SK-N-SH (cell line): ENCODE results near the gene RGS10. TPM values are rescaled to one million over a fixed set of nuclear protein-coding genes. Genes with fewer than 3 reads are reported as not detected.

Source experiments
- CTCF ChIA-PET: fragments of 300-600, 350-600 bp; formaldehyde crosslinking; extraction: SDS; loops from one replicate; lab custom pipeline; 2021; lab: Yijun Ruan, JAX
- POLR2A ChIA-PET: fragments of 350-600 bp; sonication (Branson Sonifier 250); formaldehyde crosslinking; extraction: SDS; loops from one replicate; lab custom pipeline; 2020; ENCODE audit warnings: antibody characterized with exemption, inconsistent platforms; lab: Yijun Ruan, JAX
- DNase-seq: peaks from one replicate; pipeline ENCODE4 v3.0.0; 2012
- H2AFZ ChIP-seq: fragments of 200-600 bp; sonication (generic); 2 replicates; pipeline ENCODE4 v1.8.1; 2016; ENCODE audit warnings: antibody characterized with exemption, mild to moderate bottlenecking, low read depth
- H3F3A ChIP-seq: fragments of 200-600 bp; sonication (generic); replicated peaks from 2 replicates; pipeline ENCODE3; 2016; ENCODE audit warnings: antibody characterized with exemption, mild to moderate bottlenecking; ENCODE audit not compliant: insufficient read depth
- H3K27ac ChIP-seq, 2 experiments: fragments of 200-500 bp in 1 of 2; fragments of 200-600 bp in 1 of 2; sonication (Bioruptor generic) in 1 of 2; sonication (generic), shearing (Covaris generic) in 1 of 2; 2 replicates each; pipeline versions ENCODE4 v1.5.1 to v1.6.1; 2014 to 2016; ENCODE audit warnings: low read depth in 2 of 2, inconsistent platforms in 1 of 2, low read length in 1 of 2, mild to moderate bottlenecking in 1 of 2, mixed read lengths in 1 of 2
- H3K27me3 ChIP-seq: fragments of 200-600 bp; sonication (generic), shearing (Covaris generic); 2 replicates; pipeline ENCODE4 v1.6.1; 2016; ENCODE audit warnings: mixed run types; ENCODE audit not compliant: insufficient read depth
- H3K36me3 ChIP-seq, 2 experiments: fragments of 200-500 bp in 1 of 2; fragments of 200-600 bp in 1 of 2; sonication (Bioruptor generic) in 1 of 2; sonication (generic) in 1 of 2; replicated peaks in 1 of 2; 2 replicates each; pipeline versions ENCODE3 to v1.5.1; 2014 to 2016; ENCODE audit warnings: low read length in 1 of 2, mild to moderate bottlenecking in 1 of 2; ENCODE audit not compliant: insufficient read depth in 2 of 2, control insufficient read depth in 1 of 2
- H3K4me1 ChIP-seq, 2 experiments: fragments of 200-500 bp in 1 of 2; fragments of 200-600 bp in 1 of 2; sonication (Bioruptor generic) in 1 of 2; sonication (generic), shearing (Covaris generic) in 1 of 2; 2 replicates each; pipeline versions ENCODE4 v1.5.1 to v1.6.1; 2014 to 2016; ENCODE audit warnings: low read depth in 1 of 2, low read length in 1 of 2, mixed run types in 1 of 2; ENCODE audit not compliant: insufficient read depth in 2 of 2, control insufficient read depth in 1 of 2
- H3K4me2 ChIP-seq: fragments of 200-600 bp; sonication (generic), shearing (Covaris generic); 2 replicates; pipeline ENCODE4 v1.6.1; 2017; ENCODE audit warnings: mixed run types
- H3K4me3 ChIP-seq, 2 experiments: fragments of 200-500 bp in 1 of 2; fragments of 200-600 bp in 1 of 2; sonication (Bioruptor generic) in 1 of 2; sonication (generic), shearing (Covaris generic) in 1 of 2; 2 replicates each; pipeline versions ENCODE4 v1.5.1 to v1.8.1; 2014 to 2016; ENCODE audit warnings: low read depth in 2 of 2, inconsistent platforms in 1 of 2, low read length in 1 of 2, mild to moderate bottlenecking in 1 of 2, mixed read lengths in 1 of 2, moderate library complexity in 1 of 2
- H3K79me2 ChIP-seq: fragments of 200-600 bp; sonication (generic); 2 replicates; pipeline ENCODE4 v1.8.1; 2017; ENCODE audit warnings: mild to moderate bottlenecking; ENCODE audit not compliant: insufficient read depth
- H3K9ac ChIP-seq: fragments of 200-600 bp; sonication (generic); 2 replicates; pipeline ENCODE4 v1.6.1; 2017; ENCODE audit warnings: mixed run types
- H3K9me2 ChIP-seq: fragments of 200-600 bp; sonication (generic); 2 replicates; pipeline ENCODE4 v1.6.1; 2017; ENCODE audit warnings: mixed run types
- H3K9me3 ChIP-seq: fragments of 200-600 bp; sonication (generic); 2 replicates; pipeline ENCODE4 v1.6.1; 2017; ENCODE audit warnings: mixed run types, mild to moderate bottlenecking, moderate library complexity
- H4K20me1 ChIP-seq: fragments of 200-600 bp; sonication (generic); 2 replicates; pipeline ENCODE4 v1.6.1; 2017; ENCODE audit warnings: mild to moderate bottlenecking, mixed run types; ENCODE audit not compliant: insufficient read depth
- CHD2 ChIP-seq: fragments of 150-350 bp; IDR thresholded peaks from 2 replicates; pipeline ENCODE4 v1.6.1; 2018; ENCODE audit warnings: low read length; ENCODE audit not compliant: partially characterized antibody
- ELF1 ChIP-seq: IDR thresholded peaks from 2 replicates; pipeline ENCODE4 v1.4.0; 2012
- EZH2phosphoT487 ChIP-seq: fragments of 200-600 bp; sonication (generic); IDR thresholded peaks from 2 replicates; pipeline ENCODE4 v1.6.1; 2017; ENCODE audit warnings: low read depth, mixed run types, mild to moderate bottlenecking, antibody characterized with exemption, moderate library complexity, borderline replicate concordance
- GABPA ChIP-seq: IDR thresholded peaks from 2 replicates; pipeline ENCODE4 v1.4.0; 2012; ENCODE audit warnings: low read depth, mild to moderate bottlenecking
- GATA2 ChIP-seq: sonication (generic); formaldehyde crosslinking; IDR thresholded peaks from 2 replicates; pipeline ENCODE4 v1.5.0; 2020; ENCODE audit warnings: mild to moderate bottlenecking, missing genetic modification reagents
- IRF3 ChIP-seq: fragments of 150-350 bp; IDR thresholded peaks from 2 replicates; pipeline ENCODE4 v1.6.1; 2016; ENCODE audit warnings: mild to moderate bottlenecking, low read depth, low read length
- JUND ChIP-seq: IDR thresholded peaks from 2 replicates; pipeline ENCODE4 v1.4.0; 2012
- PBX3 ChIP-seq: IDR thresholded peaks from 2 replicates; pipeline ENCODE4; 2012
- POLR2AphosphoS5 ChIP-seq: IDR thresholded peaks from 2 replicates; pipeline ENCODE4 v1.6.1; 2012; ENCODE audit warnings: low read depth, low read length
- RCOR1 ChIP-seq: fragments of 150-350 bp; IDR thresholded peaks from 2 replicates; pipeline ENCODE4 v1.6.1; 2017; ENCODE audit warnings: antibody characterized with exemption, low read length
- TCF12 ChIP-seq: IDR thresholded peaks from 2 replicates; pipeline ENCODE4 v1.4.0; 2012
- YY1 ChIP-seq: IDR thresholded peaks from 2 replicates; pipeline ENCODE4 v1.4.0; 2012; ENCODE audit warnings: low read depth, mild to moderate bottlenecking
- WGBS: methylation state at CpG from one replicate; pipeline ENCODE4 v1.1.6; 2017; ENCODE audit warnings: low lambda C conversion rate; 5-methylcytosine and 5-hydroxymethylcytosine counted together
- polyA plus RNA-seq, 3 experiments: library from polyadenylated mRNA; depleted of rRNA; stranded (reverse); fragments of >200 nt; gene quantifications; 2 replicates each; pipeline ENCODE4 v1.2.3, GENCODE V29; 2012
- TF ChIP-seq, protein P1 (sequence below): IDR thresholded peaks from 2 replicates; pipeline ENCODE4 v1.6.1; 2012; ENCODE audit warnings: mild to moderate bottlenecking, low read depth, low read length, moderate library complexity

Gene RGS10
- polyA plus RNA-seq, 1 of the 3 experiments (the other 2 are of a cell fraction), result 44.6 TPM

DNA sequence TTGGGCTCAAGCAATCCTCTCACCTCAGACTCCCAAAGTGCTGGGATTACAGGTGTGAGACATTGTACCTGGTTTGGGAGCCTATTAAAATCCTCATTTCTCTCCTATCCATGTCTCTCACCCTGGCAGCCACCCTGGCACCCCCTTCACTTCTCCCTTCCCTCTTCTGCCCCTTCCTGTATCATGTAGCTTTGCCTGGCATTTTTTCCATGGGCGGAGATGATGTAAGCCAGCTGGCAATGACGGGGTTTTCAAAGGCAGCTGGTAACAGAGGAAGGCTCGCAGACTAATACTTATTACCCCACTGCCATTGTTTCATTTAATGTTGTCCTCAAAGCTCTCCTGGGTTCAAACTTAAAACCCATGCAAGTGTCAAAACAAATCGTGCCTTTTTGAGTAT lies 61.9 kb downstream of the RGS10 start:
- WGBS, result 57% methylated on average over 4 of the region's 4 CpGs

GRCh38 chr10:119479532-119479931 lies 63.0 kb downstream of the RGS10 start:
- no peaks in the 10 kb centered on the region for H3F3A ChIP-seq
- H3K4me1 ChIP-seq, result peaks cover 0 to 5% of the 10 kb centered on the region in 2 experiments; a peak in 1 of 4 replicates
- 72% methylated on average over 8 of the region's 8 CpGs for WGBS
- ChIA-PET CTCF (interaction anchor here (0.5 to 3.2 kb wide), 7 partner anchors 10 to 280 kb away, joined by 3 to 9 read pairs (median 8); partner anchors contain the start of gene GRK5), POLR2A (no interaction called here)
- no peak for DNase-seq
- H3K9me3 ChIP-seq, result no peaks in the 10 kb centered on the region
- no peaks in the 10 kb centered on the region for H3K79me2 ChIP-seq
- H3K4me2 ChIP-seq, result no peak overlapping the region
- no peaks in the 10 kb centered on the region; the same call in 1 of the 2 replicates for H3K27me3 ChIP-seq
- H3K9ac ChIP-seq, result no peak overlapping the region
- H3K27ac ChIP-seq, result no peak overlapping the region
- H3K36me3 ChIP-seq, result no peaks in the 10 kb centered on the region
- no peaks in the 10 kb centered on the region for H3K9me2 ChIP-seq
- no peak overlapping the region for H3K4me3 ChIP-seq
- H4K20me1 ChIP-seq, result no peaks in the 10 kb centered on the region
- no peak for TF ChIP-seq PBX3
- TF ChIP-seq CHD2, result no peak
- TF ChIP-seq GATA2 (CRISPR knock-in tag), result no peak
- TF ChIP-seq JUND, result no peak
- no peak for TF ChIP-seq ELF1
- H2AFZ ChIP-seq, result no peak overlapping the region

More for the DNA sequence above, 61.9 kb downstream of the RGS10 start:
- Histone ChIP-seq H3F3A (no peaks in the 10 kb centered on the region), H3K4me3 (no peak overlapping the region), H3K9me3 (no peaks in the 10 kb centered on the region), H3K4me2 (no peak overlapping the region), H3K27me3 (no peaks in the 10 kb centered on the region), H4K20me1 (no peaks in the 10 kb centered on the region), H3K9ac (no peak overlapping the region), H3K9me2 (no peaks in the 10 kb centered on the region), H3K27ac (no peak overlapping the region), H3K36me3 (no peaks in the 10 kb centered on the region), H3K79me2 (no peaks in the 10 kb centered on the region), H3K4me1 (peaks cover 0 to 5% of the 10 kb centered on the region in 2 experiments; a peak in 1 of 4 replicates), H2AFZ (no peak overlapping the region; the same call in 1 of the 2 replicates)
- CTCF ChIA-PET, result interaction anchor here (1.5 to 3.2 kb wide), 4 partner anchors 9 to 281 kb away, joined by 7 to 9 read pairs (median 8); partner anchors contain the start of gene GRK5
- POLR2A ChIA-PET, result no interaction called here
- peak; percentile 35; the same call in 1 of the 2 replicates for TF ChIP-seq TCF12
- TF ChIP-seq PBX3, result no peak
- no peak for DNase-seq

DNA sequence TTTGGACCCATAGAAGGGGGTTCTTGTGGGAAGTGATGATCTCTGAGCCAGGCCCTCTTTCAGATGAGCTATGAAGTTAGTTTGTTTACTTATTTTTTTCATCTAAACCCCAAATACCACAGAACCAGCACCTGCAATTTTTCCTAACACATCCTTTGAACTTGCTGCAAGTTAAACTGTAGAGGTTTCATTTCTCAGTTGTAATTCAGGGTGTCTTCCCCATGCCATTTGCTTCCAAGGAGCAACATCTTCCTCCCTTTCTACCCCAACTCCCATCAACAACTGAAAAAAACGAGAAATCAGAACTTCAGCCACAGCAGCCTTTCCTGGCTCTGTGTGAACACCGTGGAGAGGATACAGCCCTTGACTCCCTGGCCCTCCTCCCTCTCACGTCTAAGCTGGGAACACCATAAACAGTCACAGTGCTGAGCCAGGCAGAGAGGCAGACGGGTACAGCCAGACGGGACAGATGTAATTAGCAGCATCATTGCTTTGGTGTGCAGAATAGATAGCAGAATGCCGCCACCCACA lies 63.6 kb downstream of the RGS10 start:
- no peak overlapping the region for H3K27ac ChIP-seq
- no peaks in the 10 kb centered on the region for H3K79me2 ChIP-seq
- H2AFZ ChIP-seq, result no peak overlapping the region
- peaks cover 0 to 5% of the 10 kb centered on the region in 2 experiments; a peak in 1 of 4 replicates for H3K4me1 ChIP-seq
- no peaks in the 10 kb centered on the region for H3F3A ChIP-seq
- no peaks in the 10 kb centered on the region for H3K36me3 ChIP-seq
- H3K4me3 ChIP-seq, result no peak overlapping the region
- peak; percentile 49 for DNase-seq
- H3K4me2 ChIP-seq, result no peak overlapping the region
- 40% methylated on average over 5 of the region's 6 CpGs for WGBS
- POLR2A ChIA-PET, result no interaction called here
- no peak overlapping the region for H3K9ac ChIP-seq
- H4K20me1 ChIP-seq, result no peaks in the 10 kb centered on the region
- CTCF ChIA-PET, result interaction anchor here (0.5 to 3.2 kb wide), 7 partner anchors 10 to 280 kb away, joined by 3 to 9 read pairs (median 3); no protein-coding TSS in a partner anchor
- H3K9me2 ChIP-seq, result no peaks in the 10 kb centered on the region
- H3K9me3 ChIP-seq, result no peaks in the 10 kb centered on the region
- H3K27me3 ChIP-seq, result no peaks in the 10 kb centered on the region; the same call in 1 of the 2 replicates
- TF ChIP-seq, protein P1, sequence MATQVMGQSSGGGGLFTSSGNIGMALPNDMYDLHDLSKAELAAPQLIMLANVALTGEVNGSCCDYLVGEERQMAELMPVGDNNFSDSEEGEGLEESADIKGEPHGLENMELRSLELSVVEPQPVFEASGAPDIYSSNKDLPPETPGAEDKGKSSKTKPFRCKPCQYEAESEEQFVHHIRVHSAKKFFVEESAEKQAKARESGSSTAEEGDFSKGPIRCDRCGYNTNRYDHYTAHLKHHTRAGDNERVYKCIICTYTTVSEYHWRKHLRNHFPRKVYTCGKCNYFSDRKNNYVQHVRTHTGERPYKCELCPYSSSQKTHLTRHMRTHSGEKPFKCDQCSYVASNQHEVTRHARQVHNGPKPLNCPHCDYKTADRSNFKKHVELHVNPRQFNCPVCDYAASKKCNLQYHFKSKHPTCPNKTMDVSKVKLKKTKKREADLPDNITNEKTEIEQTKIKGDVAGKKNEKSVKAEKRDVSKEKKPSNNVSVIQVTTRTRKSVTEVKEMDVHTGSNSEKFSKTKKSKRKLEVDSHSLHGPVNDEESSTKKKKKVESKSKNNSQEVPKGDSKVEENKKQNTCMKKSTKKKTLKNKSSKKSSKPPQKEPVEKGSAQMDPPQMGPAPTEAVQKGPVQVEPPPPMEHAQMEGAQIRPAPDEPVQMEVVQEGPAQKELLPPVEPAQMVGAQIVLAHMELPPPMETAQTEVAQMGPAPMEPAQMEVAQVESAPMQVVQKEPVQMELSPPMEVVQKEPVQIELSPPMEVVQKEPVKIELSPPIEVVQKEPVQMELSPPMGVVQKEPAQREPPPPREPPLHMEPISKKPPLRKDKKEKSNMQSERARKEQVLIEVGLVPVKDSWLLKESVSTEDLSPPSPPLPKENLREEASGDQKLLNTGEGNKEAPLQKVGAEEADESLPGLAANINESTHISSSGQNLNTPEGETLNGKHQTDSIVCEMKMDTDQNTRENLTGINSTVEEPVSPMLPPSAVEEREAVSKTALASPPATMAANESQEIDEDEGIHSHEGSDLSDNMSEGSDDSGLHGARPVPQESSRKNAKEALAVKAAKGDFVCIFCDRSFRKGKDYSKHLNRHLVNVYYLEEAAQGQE, result no peak
- TF ChIP-seq IRF3, result no peak
- no peak for TF ChIP-seq EZH2phosphoT487
- no peak for TF ChIP-seq ELF1
- TF ChIP-seq RCOR1, result no peak
- TF ChIP-seq YY1, result no peak
- TF ChIP-seq POLR2AphosphoS5, result no peak
- TF ChIP-seq GABPA, result no peak
- TF ChIP-seq TCF12, result no peak
